GM19351 (cell line): ENCODE results near the gene MT1G.
"Not testable (repeated sequence)": the region's sequence is repeated elsewhere in the genome, so short reads cannot be mapped to it uniquely, and the experiment has no call there.

Experiments
- ATAC-seq: cut with Tn5 transposase; IDR thresholded peaks from one replicate; pipeline ENCODE4 v1.9.1; 2021; ENCODE audit warnings: mild to moderate bottlenecking, moderate library complexity; ENCODE audit not compliant: unreplicated experiment

MT1G gene

GRCh38 chr16:56684926-56685590 is 17.2 kb upstream of the MT1G start:
- no peak for ATAC-seq

- ATAC-seq = no peak
These were observed 16.5 kb upstream of the MT1G start for GRCh38 chr16:56684256-56684925.

- ATAC-seq = no peak
These were observed 15.7 kb upstream of the MT1G start for GRCh38 chr16:56683424-56684172.

GRCh38 chr16:56682703-56683397 is 15.0 kb upstream of the MT1G start:
- peak; percentile 3 for ATAC-seq

- peak; percentile 99 for ATAC-seq
These were observed 14.3 kb upstream of the MT1G start, which contains the start of gene MT1X for GRCh38 chr16:56681939-56682702. TSS of gene MT1X (plus strand) at chr16:56682470. CDS start at chr16:56682541, 71 bp downstream.

- ATAC-seq = no peak
These were observed 12.0 kb upstream of the MT1G start for GRCh38 chr16:56679818-56680217.

GRCh38 chr16:56679078-56679730 is 11.3 kb upstream of the MT1G start:
- no peak for ATAC-seq

- no peak for ATAC-seq
These were observed 9.6 kb upstream of the MT1G start for GRCh38 chr16:56677474-56677873.

GRCh38 chr16:56675685-56676210 is 7.9 kb upstream of the MT1G start:
- no peak for ATAC-seq

- not testable (repeated sequence) for ATAC-seq
These were observed 6.7 kb upstream of the MT1G start for GRCh38 chr16:56674570-56674969.

GRCh38 chr16:56673921-56674320 is 6.1 kb upstream of the MT1G start:
- ATAC-seq = no peak

- ATAC-seq = no peak
These were observed 5.1 kb upstream of the MT1G start for GRCh38 chr16:56672761-56673536.

- ATAC-seq = not testable (repeated sequence)
These were observed 4.3 kb upstream of the MT1G start for GRCh38 chr16:56672171-56672570.

GRCh38 chr16:56671691-56672090 is 3.8 kb upstream of the MT1G start:
- ATAC-seq = not testable (repeated sequence)

- ATAC-seq = no peak
These were observed 2.7 kb upstream of the MT1G start for GRCh38 chr16:56670620-56670934.

GRCh38 chr16:56669840-56670619 is 2.2 kb upstream of the MT1G start:
- ATAC-seq = no peak

- no peak for ATAC-seq
These were observed 1.4 kb upstream of the MT1G start, which contains the start of gene MT1H for GRCh38 chr16:56669005-56669839. TSS of gene MT1H (plus strand) at chr16:56669814. CDS start at chr16:56669885, 71 bp downstream.
